Measurements from ENCODE around the gene LARGE2.

Gene LARGE2

GRCh38 chr11:45917623-45918330 lies 4.7 kb upstream of the LARGE2 start, which contains the start of gene PEX16:
Gene PEX16, minus strand, starts transcription at chr11:45917877. Its CDS starts 66 bp downstream, at chr11:45917811.
- Mint-ChIP-seq H3K27ac (peak within 1 kb of the TSS; percentile 97), H3K36me3 (no peaks in the 10 kb centered on the region), H3K9me3 (ENCODE audit: low read depth) (no peaks in the 10 kb centered on the region), H3K4me3 (peak within 1 kb of the TSS; percentile 95), H3K4me1 (ENCODE audit: low read depth) (peaks cover 37% of the 10 kb centered on the region), H3K27me3 (no peaks in the 10 kb centered on the region)

- peak overlapping the region; percentile 97 for H3K27ac Mint-ChIP-seq
- H3K36me3 Mint-ChIP-seq: no peaks in the 10 kb centered on the region
- no peaks in the 10 kb centered on the region for H3K9me3 Mint-ChIP-seq (ENCODE audit: low read depth)
- peak overlapping the region; percentile 95 for H3K4me3 Mint-ChIP-seq
- no peaks in the 10 kb centered on the region for H3K27me3 Mint-ChIP-seq
- H3K4me1 Mint-ChIP-seq (ENCODE audit: low read depth): peaks cover 41% of the 10 kb centered on the region
Observed at GRCh38 chr11:45918331-45918941, 4.0 kb upstream of the LARGE2 start.

GRCh38 chr11:45918962-45919675 lies 3.3 kb upstream of the LARGE2 start:
- Mint-ChIP-seq H3K4me3 (peak overlapping the region; percentile 95), H3K36me3 (no peaks in the 10 kb centered on the region), H3K27me3 (no peaks in the 10 kb centered on the region), H3K27ac (peak overlapping the region; percentile 97), H3K4me1 (ENCODE audit: low read depth) (peaks cover 43% of the 10 kb centered on the region), H3K9me3 (ENCODE audit: low read depth) (no peaks in the 10 kb centered on the region)

- Mint-ChIP-seq H3K27ac (no peak overlapping the region), H3K4me1 (ENCODE audit: low read depth) (peaks cover 46% of the 10 kb centered on the region), H3K27me3 (no peaks in the 10 kb centered on the region), H3K9me3 (ENCODE audit: low read depth) (no peaks in the 10 kb centered on the region), H3K36me3 (no peaks in the 10 kb centered on the region), H3K4me3 (no peak overlapping the region)
Observed at GRCh38 chr11:45919806-45920530, 2.5 kb upstream of the LARGE2 start.

GRCh38 chr11:45920531-45921477 lies 1.7 kb upstream of the LARGE2 start:
- Mint-ChIP-seq H3K9me3 (ENCODE audit: low read depth) (no peaks in the 10 kb centered on the region), H3K4me3 (peak overlapping the region; percentile 78), H3K27me3 (no peaks in the 10 kb centered on the region), H3K4me1 (ENCODE audit: low read depth) (peaks cover 40% of the 10 kb centered on the region), H3K27ac (peak overlapping the region; percentile 64), H3K36me3 (no peaks in the 10 kb centered on the region)

GRCh38 chr11:45921561-45922424 lies 663 bp upstream of the LARGE2 start:
- Mint-ChIP-seq H3K4me3 (peak overlapping the region; percentile 78), H3K27me3 (no peaks in the 10 kb centered on the region), H3K36me3 (no peaks in the 10 kb centered on the region), H3K4me1 (ENCODE audit: low read depth) (peaks cover 32% of the 10 kb centered on the region), H3K9me3 (ENCODE audit: low read depth) (no peaks in the 10 kb centered on the region), H3K27ac (peak overlapping the region; percentile 64)

GRCh38 chr11:45924036-45924915 lies 1.8 kb downstream of the LARGE2 start:
- Mint-ChIP-seq H3K36me3 (no peaks in the 10 kb centered on the region), H3K4me3 (peak overlapping the region; percentile 51), H3K4me1 (ENCODE audit: low read depth) (peaks cover 26% of the 10 kb centered on the region), H3K9me3 (ENCODE audit: low read depth) (no peaks in the 10 kb centered on the region), H3K27ac (no peak overlapping the region), H3K27me3 (no peaks in the 10 kb centered on the region)

GRCh38 chr11:45924927-45925326 lies 2.5 kb downstream of the LARGE2 start:
- Mint-ChIP-seq H3K36me3 (no peaks in the 10 kb centered on the region), H3K27ac (no peak overlapping the region), H3K9me3 (ENCODE audit: low read depth) (no peaks in the 10 kb centered on the region), H3K27me3 (no peaks in the 10 kb centered on the region), H3K4me1 (ENCODE audit: low read depth) (peaks cover 23% of the 10 kb centered on the region), H3K4me3 (no peak overlapping the region)

GRCh38 chr11:45925550-45925949 lies 3.1 kb downstream of the LARGE2 start:
- peaks cover 29% of the 10 kb centered on the region for H3K4me1 Mint-ChIP-seq (ENCODE audit: low read depth)
- H3K36me3 Mint-ChIP-seq: no peaks in the 10 kb centered on the region
- no peak overlapping the region for H3K4me3 Mint-ChIP-seq
- no peaks in the 10 kb centered on the region for H3K9me3 Mint-ChIP-seq (ENCODE audit: low read depth)
- no peaks in the 10 kb centered on the region for H3K27me3 Mint-ChIP-seq
- no peak overlapping the region for H3K27ac Mint-ChIP-seq

- no peaks in the 10 kb centered on the region for H3K27me3 Mint-ChIP-seq
- peaks cover 32% of the 10 kb centered on the region for H3K4me1 Mint-ChIP-seq (ENCODE audit: low read depth)
- H3K36me3 Mint-ChIP-seq: no peaks in the 10 kb centered on the region
- no peaks in the 10 kb centered on the region for H3K9me3 Mint-ChIP-seq (ENCODE audit: low read depth)
- no peak overlapping the region for H3K4me3 Mint-ChIP-seq
- H3K27ac Mint-ChIP-seq: no peak overlapping the region
Observed at GRCh38 chr11:45926001-45926401, 3.5 kb downstream of the LARGE2 start.

GRCh38 chr11:45926536-45927331 lies 4.3 kb downstream of the LARGE2 start:
- Mint-ChIP-seq H3K4me3 (no peak overlapping the region), H3K4me1 (ENCODE audit: low read depth) (peaks cover 32% of the 10 kb centered on the region), H3K27ac (no peak overlapping the region)

GRCh38 chr11:45927332-45927683 lies 4.9 kb downstream of the LARGE2 start:
- H3K9me3 Mint-ChIP-seq (ENCODE audit: low read depth): no peaks in the 10 kb centered on the region
- peak overlapping the region; percentile 82 for H3K27ac Mint-ChIP-seq
- no peak overlapping the region for H3K4me3 Mint-ChIP-seq
- peaks cover 32% of the 10 kb centered on the region for H3K4me1 Mint-ChIP-seq (ENCODE audit: low read depth)
- no peaks in the 10 kb centered on the region for H3K27me3 Mint-ChIP-seq
- H3K36me3 Mint-ChIP-seq: no peaks in the 10 kb centered on the region

More at GRCh38 chr11:45926536-45927331, 4.3 kb downstream of the LARGE2 start:
- no peaks in the 10 kb centered on the region for H3K36me3 Mint-ChIP-seq
- no peaks in the 10 kb centered on the region for H3K27me3 Mint-ChIP-seq
- no peaks in the 10 kb centered on the region for H3K9me3 Mint-ChIP-seq (ENCODE audit: low read depth)
